ENCODE results near the gene AOC2. TPM values are rescaled to one million over a fixed set of nuclear protein-coding genes. Genes with fewer than 3 reads are reported as not detected.

Gene AOC2
- total RNA-seq, 1 donor from 2014 or later: 2.2 TPM

- Histone ChIP-seq H3K27ac (peak overlapping the region; percentile 74), H3K36me3 (peaks cover 0 to 6% of the 10 kb centered on the region in 2 donors), H3K4me1 (peaks cover 31% of the 10 kb centered on the region), H3K4me3 (peak overlapping the region; percentile 74 to 83), H3K27me3 (no peaks in the 10 kb centered on the region), H3K9me3 (no peaks in the 10 kb centered on the region)
- intact Hi-C loops (cut with DNase I): no loop called here
- no peak for TF ChIP-seq CTCF (IDR thresholded peaks at IDR 0.05)
- no peak for DNase-seq (ENCODE audit: extremely low spot score in 2 of 2)
Observed at GRCh38 chr17:42797067-42798007, 47.0 kb upstream of the AOC2 start.

DNA sequence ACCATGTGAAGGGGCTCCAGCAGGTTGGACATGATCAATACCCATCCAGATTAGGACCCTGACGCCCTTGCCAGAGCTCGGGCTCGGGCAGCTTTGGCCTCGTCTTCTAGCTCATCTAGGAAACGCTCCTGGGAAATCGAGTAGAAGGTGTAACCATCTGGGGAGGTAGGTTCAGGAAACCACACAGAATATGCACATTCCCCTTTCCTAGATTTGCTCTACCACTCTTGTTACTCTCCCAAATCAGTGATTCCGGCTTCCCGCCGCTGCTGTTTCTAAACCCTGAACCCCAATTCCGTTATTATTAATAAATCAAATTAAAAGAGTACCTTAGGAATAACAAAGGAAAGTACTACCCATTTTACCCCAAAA is 46.4 kb upstream of the AOC2 start:
- intact Hi-C loops (cut with DNase I): no loop called here
- Histone ChIP-seq H3K27me3 (no peaks in the 10 kb centered on the region), H3K36me3 (peaks cover 0 to 6% of the 10 kb centered on the region in 2 donors), H3K4me3 (peak overlapping the region; percentile 74 to 83), H3K27ac (peak overlapping the region; percentile 74), H3K9me3 (no peaks in the 10 kb centered on the region), H3K4me1 (peaks cover 31% of the 10 kb centered on the region)
- no peak for DNase-seq (ENCODE audit: extremely low spot score in 2 of 2)
- no peak for TF ChIP-seq POLR2AphosphoS5 (IDR thresholded peaks at IDR 0.05; ENCODE audit: insufficient read depth in 1 of 2, low read depth in 1 of 2)
- no peak for TF ChIP-seq CTCF (IDR thresholded peaks at IDR 0.05)
- TF ChIP-seq POLR2A (IDR thresholded peaks at IDR 0.05): no peak

DNA sequence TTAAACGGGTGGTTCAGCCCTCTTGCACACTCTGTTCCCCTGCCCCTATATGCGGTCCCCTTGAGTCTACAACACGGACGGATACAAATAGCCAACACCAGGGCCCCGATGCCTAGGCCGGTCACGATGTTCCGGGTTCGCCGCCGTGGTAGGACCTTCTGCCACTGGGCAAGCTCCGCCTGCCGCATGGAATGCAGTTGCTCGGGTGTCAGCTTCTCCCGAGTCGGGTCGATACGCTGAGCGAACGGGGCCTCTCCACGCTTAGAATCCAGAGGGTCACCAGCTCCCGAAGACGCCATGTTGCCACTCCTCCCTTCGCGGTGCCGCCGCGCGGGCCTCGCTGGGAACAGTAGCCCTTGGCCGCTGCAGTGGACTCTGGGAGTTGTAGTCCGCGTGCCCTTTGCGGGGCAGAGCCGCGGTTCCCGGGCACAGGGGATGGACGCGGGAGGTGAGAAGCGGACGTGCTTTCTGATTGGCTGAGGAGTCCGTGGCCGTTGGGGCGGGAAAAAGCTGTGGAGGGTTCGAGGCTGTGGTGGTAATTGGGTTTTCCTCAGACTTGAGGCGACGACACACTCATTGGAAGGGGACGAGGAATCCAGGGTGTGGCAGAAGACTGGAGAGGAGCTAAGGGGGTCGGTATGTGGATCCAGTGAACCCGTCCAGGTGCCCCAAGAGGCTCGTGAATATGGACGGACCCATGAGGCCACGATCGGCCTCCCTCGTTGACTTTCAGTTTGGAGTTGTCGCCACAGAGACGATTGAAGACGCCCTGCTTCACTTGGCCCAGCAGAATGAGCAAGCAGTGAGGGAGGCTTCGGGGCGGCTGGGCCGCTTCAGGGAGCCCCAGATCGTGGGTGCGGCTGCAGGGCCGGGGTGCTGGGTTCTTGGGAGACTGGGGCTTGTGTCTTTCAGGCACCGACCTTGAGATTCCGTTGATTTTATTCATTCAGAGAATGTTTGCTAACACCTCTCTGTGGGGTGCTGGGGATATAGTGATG is 45.7 kb upstream of the AOC2 start, which contains the start of the genes CNTD1 and COA3:
CNTD1 (plus strand) TSS at position 479 of the 998 bp plus-strand sequence; CDS start at position 686, 207 bp downstream.
COA3 (minus strand) TSS at position 322 of the 998 bp plus-strand sequence; CDS start at position 299, 23 bp downstream.
- DNase-seq (ENCODE audit: extremely low spot score in 2 of 2): no peak
- Histone ChIP-seq H3K27ac (peak within 1 kb of the TSS; percentile 74), H3K27me3 (no peaks in the 10 kb centered on the region), H3K4me1 (peaks cover 31% of the 10 kb centered on the region), H3K4me3 (peak within 1 kb of the TSS; percentile 74 to 83), H3K9me3 (no peaks in the 10 kb centered on the region), H3K36me3 (peaks cover 0 to 6% of the 10 kb centered on the region in 2 donors)
- intact Hi-C loops (cut with DNase I): no loop called here
- TF ChIP-seq CTCF (IDR thresholded peaks at IDR 0.05) (no peak), POLR2A (IDR thresholded peaks at IDR 0.05) (no peak), POLR2AphosphoS5 (IDR thresholded peaks at IDR 0.05; ENCODE audit: insufficient read depth in 1 of 2, low read depth in 1 of 2) (peak; percentile 55 to 75)

DNA sequence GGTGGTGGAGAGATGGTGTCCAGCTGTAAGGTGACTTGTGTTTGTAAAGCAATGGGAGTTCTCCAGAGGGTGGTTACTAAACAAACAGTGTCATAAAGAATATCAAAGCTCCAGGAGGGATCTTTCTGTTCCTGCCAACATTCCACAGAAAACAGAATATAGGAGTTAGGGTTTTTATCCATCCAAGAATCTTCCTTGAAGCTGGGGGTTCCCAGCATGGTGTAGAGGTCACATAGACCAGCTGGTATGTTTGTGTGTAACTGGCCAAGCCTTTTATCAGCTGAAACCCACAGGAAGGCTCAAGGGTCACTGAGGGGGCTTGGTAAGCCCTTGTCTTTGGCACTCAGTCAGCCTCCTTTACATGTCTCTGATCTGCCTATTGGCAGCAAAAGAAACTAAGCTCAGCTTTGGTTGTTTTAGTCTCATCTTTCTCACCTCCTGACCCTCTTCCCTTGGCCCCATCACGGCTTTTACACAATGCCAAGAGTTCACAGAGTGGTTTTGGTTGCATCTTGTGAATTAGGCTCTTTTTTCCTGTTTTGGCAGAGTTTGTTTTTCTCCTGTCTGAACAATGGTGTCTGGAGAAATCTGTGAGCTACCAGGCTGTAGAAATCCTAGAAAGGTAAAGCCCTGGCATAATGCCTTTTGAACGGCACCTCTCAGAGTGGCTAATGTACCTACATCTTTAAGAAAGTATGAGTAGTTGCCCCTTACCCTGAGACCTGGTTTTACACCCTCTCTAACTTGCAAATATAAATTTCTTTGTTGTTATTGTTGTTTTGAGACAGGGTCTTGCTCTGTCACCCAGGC is 41.1 kb upstream of the AOC2 start:
- TF ChIP-seq POLR2A (IDR thresholded peaks at IDR 0.05) (no peak), CTCF (IDR thresholded peaks at IDR 0.05) (no peak), POLR2AphosphoS5 (IDR thresholded peaks at IDR 0.05; ENCODE audit: insufficient read depth in 1 of 2, low read depth in 1 of 2) (no peak)
- Histone ChIP-seq H3K27me3 (no peaks in the 10 kb centered on the region), H3K9me3 (no peaks in the 10 kb centered on the region), H3K27ac (no peak overlapping the region), H3K4me1 (peaks cover 5% of the 10 kb centered on the region), H3K4me3 (no peak overlapping the region), H3K36me3 (no peaks in the 10 kb centered on the region)
- DNase-seq (ENCODE audit: extremely low spot score in 2 of 2): no peak
- intact Hi-C loops (cut with DNase I): no loop called here

Data from vagina (tissue), 2 donors.